Spleen (tissue), 11 donors: Measurements from ENCODE around the gene TIMM29. TPM values are rescaled to one million over a fixed set of nuclear protein-coding genes. Genes with fewer than 3 reads are reported as not detected.

Experiments used
- DNase-seq: peaks from one replicate; pipeline ENCODE4 v3.0.0-alpha.2; 2020
- H3K27ac ChIP-seq, 8 donors: fragments of 200-600 bp; sonication (generic) in 7 of 8; 1 replicate in 4 of 8; 2 replicates in 4 of 8; pipeline versions ENCODE4 v1.5.0 to v1.8.0; 2016 to 2021; ENCODE audit warnings: inconsistent platforms in 4 of 8, mild to moderate bottlenecking in 4 of 8, moderate library complexity in 1 of 8
- H3K27me3 ChIP-seq, 7 donors: fragments of 200-600 bp; sonication (generic) in 6 of 7; replicated peaks in 1 of 7; 1 replicate in 4 of 7; 2 replicates in 3 of 7; pipeline versions ENCODE4 v1.5.0 to v1.8.0; 2016 to 2021; ENCODE audit warnings: inconsistent platforms in 3 of 7, mild to moderate bottlenecking in 1 of 7
- H3K36me3 ChIP-seq, 6 donors: fragments of 200-600 bp; sonication (generic) in 5 of 6; 1 replicate in 4 of 6; 2 replicates in 2 of 6; pipeline versions ENCODE4 v1.5.0 to v1.8.0; 2016 to 2021; ENCODE audit warnings: inconsistent platforms in 2 of 6
- H3K4me1 ChIP-seq, 6 donors: fragments of 200-600 bp; sonication (generic) in 5 of 6; 1 replicate in 3 of 6; 2 replicates in 3 of 6; pipeline versions ENCODE4 v1.5.0 to v1.8.0; 2016 to 2021; ENCODE audit warnings: inconsistent platforms in 3 of 6
- H3K4me3 ChIP-seq, 8 donors: fragments of 200-600 bp; sonication (generic) in 7 of 8; 1 replicate in 4 of 8; 2 replicates in 4 of 8; pipeline versions ENCODE4 v1.5.0 to v1.8.0; 2016 to 2021; ENCODE audit warnings: inconsistent platforms in 4 of 8, mild to moderate bottlenecking in 4 of 8, moderate library complexity in 2 of 8
- H3K9me3 ChIP-seq, 8 donors: fragments of 200-600 bp; sonication (generic) in 7 of 8; 1 replicate in 4 of 8; 2 replicates in 4 of 8; pipeline versions ENCODE4 v1.5.0 to v1.8.0; 2016 to 2021; ENCODE audit warnings: inconsistent platforms in 4 of 8
- CTCF ChIP-seq, 11 experiments: fragments of 200-600 bp in 7 of 11; fragments of 450-650 bp in 4 of 11; sonication (generic) in 4 of 11; IDR thresholded peaks in 8 of 11; conservative IDR thresholded peaks in 3 of 11; 1 replicate in 7 of 11; 2 replicates in 4 of 11; pipeline versions ENCODE4 v1.4.0 to v1.8.0; 2016 to 2021; ENCODE audit warnings: antibody characterized with exemption in 11 of 11, inconsistent platforms in 4 of 11, mild to moderate bottlenecking in 1 of 11
- POLR2A ChIP-seq, 3 donors: fragments of 450-650 bp; IDR thresholded peaks; one replicate each; pipeline ENCODE4 v1.5.1; 2017; ENCODE audit warnings: antibody characterized with exemption in 3 of 3, mild to moderate bottlenecking in 1 of 3
- POLR2AphosphoS5 ChIP-seq, 3 donors: sonication (generic); formaldehyde crosslinking; IDR thresholded peaks; one replicate each; pipeline ENCODE4 v1.5.1; 2017; ENCODE audit warnings: antibody characterized with exemption in 3 of 3
- whole genome bisulfite sequencing, 5 donors: extraction: QIAGEN DNeasy Blood & Tissue Kit in 3 of 5; methylation state at CpG; one replicate each; pipeline versions ENCODE4 v1.1.5 to v1.1.7; 2013 to 2018; 5-methylcytosine and 5-hydroxymethylcytosine counted together
- intact Hi-C: fragments of 100-400 bp; cut with DNase I; formaldehyde crosslinking; loops from one replicate; pipeline ENCODE4 v1.15.0; 2023; ENCODE audit warnings: low total_unique reads
- polyA plus RNA-seq, 3 donors: library from polyadenylated mRNA; stranded (reverse); fragments of 200-250 nt; gene quantifications; one replicate each; pipeline ENCODE4 v1.2.1, GENCODE V29; 2013
- total RNA-seq, 7 donors: library from RNA; depleted of rRNA in 3 of 7; stranded (reverse); fragments of >200 nt in 3 of 7; fragmentation: NEBNext Ultra II Directional in 4 of 7; extraction: Animal tissue kit (Norgen Biotek cat#: 25700) in 4 of 7; gene quantifications; one replicate each; pipeline versions ENCODE4 v1.1.0 to v1.2.1, GENCODE V29; 2016 to 2021
- donor health status: healthy with polysubstance abuse.
- donor health status: DM: no; HTN: no; CAD: no; lungs with moderate emphysema.
- donor health status: DM: no; HTN: no; CAD: no.
- donor health status: Bipolar disorder and iron deficiency.
- donor health status: healthy.
- donor health status: DM: no; HTN: no; CAD: no.
- donor health status: DM: yes; HTN: yes; CAD: no.

Gene TIMM29
- total and polyA plus RNA-seq, 10 donors: 6.8 to 24.3 (median 19.6) TPM

DNA sequence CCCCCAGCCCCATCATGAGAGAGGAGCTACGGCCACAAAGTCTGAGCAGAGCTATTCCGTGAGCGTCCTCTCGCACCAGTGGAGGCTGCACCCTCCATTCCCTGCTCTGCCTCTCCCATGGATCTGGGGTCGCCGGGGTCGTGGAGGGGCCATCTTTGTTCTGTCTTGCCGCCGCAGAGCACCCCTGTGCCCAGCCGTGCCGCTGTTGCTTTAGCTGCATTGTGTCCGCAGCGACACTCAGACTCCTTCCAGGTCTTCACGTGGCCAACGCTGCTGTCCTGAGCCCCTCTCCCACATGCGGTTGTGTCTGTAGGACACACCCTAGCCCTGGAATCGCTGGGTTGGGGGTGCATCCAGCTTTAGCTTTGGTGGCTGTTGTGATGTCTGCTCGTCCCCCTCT lies 16.0 kb upstream of the TIMM29 start:
- intact Hi-C loops: no loop called here
- TF ChIP-seq POLR2A (IDR thresholded peaks at IDR 0.05) (no peak), POLR2AphosphoS5 (IDR thresholded peaks at IDR 0.05) (no peak), CTCF (IDR thresholded peaks at IDR 0.05 in 8 of 11, conservative IDR thresholded peaks at IDR 0.05 in 3 of 11) (no peak)
- no peak for DNase-seq
- Histone ChIP-seq H3K4me3 (no peak overlapping the region), H3K9me3 (no peaks in the 10 kb centered on the region), H3K27me3 (no peaks in the 10 kb centered on the region), H3K27ac (no peak overlapping the region), H3K36me3 (peaks cover 0 to 97% (median 64%) of the 10 kb centered on the region in 6 donors), H3K4me1 (no peaks in the 10 kb centered on the region)
- WGBS, 5 donors: 94 to 98% (median 95%) methylated on average over 16 to 18 of the region's 18 CpGs

DNA sequence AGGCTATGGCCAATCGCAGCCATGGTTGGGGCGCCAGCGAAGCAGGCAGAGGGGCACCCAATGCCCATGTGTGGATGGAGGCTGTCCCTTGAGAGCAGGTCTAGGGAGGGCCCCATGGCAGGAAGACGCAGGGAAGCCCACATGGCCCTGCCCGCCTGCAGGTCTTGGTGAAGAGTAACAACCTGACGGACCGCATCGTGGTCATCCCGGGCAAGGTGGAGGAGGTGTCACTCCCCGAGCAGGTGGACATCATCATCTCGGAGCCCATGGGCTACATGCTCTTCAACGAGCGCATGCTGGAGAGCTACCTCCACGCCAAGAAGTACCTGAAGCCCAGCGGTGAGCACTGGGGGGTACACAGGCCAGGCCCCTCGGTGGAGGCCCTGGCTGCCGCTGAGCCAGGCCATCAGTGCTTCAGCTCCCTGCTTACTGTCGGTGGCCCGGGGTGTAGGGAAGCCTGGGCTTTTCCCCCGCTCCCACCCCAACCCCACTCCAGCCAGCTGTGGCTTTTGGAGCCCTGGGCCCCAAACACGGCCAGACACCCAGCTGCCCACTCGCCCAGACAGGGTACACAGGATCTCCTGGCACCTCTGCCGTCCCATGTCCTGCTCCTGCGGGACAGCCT lies 14.8 kb upstream of the TIMM29 start:
- peaks cover 0 to 97% (median 53%) of the 10 kb centered on the region in 6 donors for H3K36me3 ChIP-seq
- no peak for DNase-seq
- H3K9me3 ChIP-seq: no peaks in the 10 kb centered on the region
- H3K27ac ChIP-seq: no peak overlapping the region
- no peaks in the 10 kb centered on the region for H3K27me3 ChIP-seq
- H3K4me3 ChIP-seq: no peak overlapping the region
- intact Hi-C loops: no loop called here
- TF ChIP-seq POLR2A (IDR thresholded peaks at IDR 0.05) (no peak), POLR2AphosphoS5 (IDR thresholded peaks at IDR 0.05) (no peak), CTCF (IDR thresholded peaks at IDR 0.05 in 8 of 11, conservative IDR thresholded peaks at IDR 0.05 in 3 of 11) (no peak)
- H3K4me1 ChIP-seq: no peaks in the 10 kb centered on the region
- 91 to 98% (median 93%) methylated on average over 4 to 24 of the region's 24 CpGs for WGBS, 5 donors

- WGBS, 5 donors: 78 to 94% (median 90%) methylated on average over 7 to 19 of the region's 19 CpGs
- Histone ChIP-seq H3K4me1 (no peaks in the 10 kb centered on the region), H3K36me3 (peaks cover 0 to 97% (median 54%) of the 10 kb centered on the region in 6 donors), H3K9me3 (no peaks in the 10 kb centered on the region), H3K27ac (no peak overlapping the region), H3K27me3 (no peaks in the 10 kb centered on the region), H3K4me3 (no peak overlapping the region)
- intact Hi-C loops: no loop called here
- TF ChIP-seq POLR2AphosphoS5 (IDR thresholded peaks at IDR 0.05) (no peak), POLR2A (IDR thresholded peaks at IDR 0.05) (no peak), CTCF (IDR thresholded peaks at IDR 0.05 in 8 of 11, conservative IDR thresholded peaks at IDR 0.05 in 3 of 11) (no peak)
- no peak for DNase-seq
These were observed 13.2 kb upstream of the TIMM29 start for GRCh38 chr19:10915130-10916091.

DNA sequence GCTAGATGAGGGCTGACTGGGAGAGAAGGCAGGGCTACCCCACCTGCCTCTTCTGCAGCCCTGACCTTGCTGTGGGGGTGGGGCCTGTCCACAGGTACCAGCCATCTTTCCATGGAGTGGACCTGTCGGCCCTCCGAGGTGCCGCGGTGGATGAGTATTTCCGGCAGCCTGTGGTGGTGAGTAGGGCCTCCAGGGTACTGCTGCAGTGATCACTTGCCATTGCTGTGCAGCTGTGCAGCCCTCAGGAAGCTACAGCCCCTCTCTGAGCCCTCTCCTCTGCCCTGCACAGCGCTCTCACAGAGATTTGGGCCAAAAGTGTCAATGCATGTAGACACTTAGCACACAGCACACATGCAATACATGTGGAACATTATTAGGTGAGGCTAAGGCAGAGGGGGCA lies 12.0 kb upstream of the TIMM29 start:
- DNase-seq: no peak
- WGBS, 5 donors: 94 to 100% (median 95%) methylated on average over 2 to 6 of the region's 6 CpGs
- TF ChIP-seq CTCF (IDR thresholded peaks at IDR 0.05 in 8 of 11, conservative IDR thresholded peaks at IDR 0.05 in 3 of 11): no peak
- peak in 1 of 3 donors; percentile 26 for TF ChIP-seq POLR2AphosphoS5 (IDR thresholded peaks at IDR 0.05)

More for the DNA sequence above, 12.0 kb upstream of the TIMM29 start:
- intact Hi-C loops: no loop called here
- Histone ChIP-seq H3K36me3 (peaks cover 0 to 97% (median 58%) of the 10 kb centered on the region in 6 donors), H3K4me3 (no peak overlapping the region), H3K27me3 (no peaks in the 10 kb centered on the region), H3K9me3 (no peaks in the 10 kb centered on the region), H3K4me1 (no peaks in the 10 kb centered on the region), H3K27ac (no peak overlapping the region)
